H9 (cell line): Measurements from ENCODE around the gene RASIP1. TPM values are rescaled to one million over a fixed set of nuclear protein-coding genes. Genes with fewer than 3 reads are reported as not detected.

ENCODE experiments used
- DNase-seq: peaks from one replicate; pipeline ENCODE4 v3.0.0-alpha.2; 2017
- H2AFZ ChIP-seq: one replicate; pipeline ENCODE4 v1.6.1; 2013; ENCODE audit warnings: mild to moderate bottlenecking, low read length, control low read depth, moderate library complexity
- H2AK5ac ChIP-seq: 2 replicates; pipeline ENCODE4 v1.6.1; 2013; ENCODE audit warnings: low read length, control low read depth, mixed read lengths; ENCODE audit not compliant: insufficient read length
- H2BK120ac ChIP-seq: one replicate; pipeline ENCODE4 v1.6.1; 2013; ENCODE audit warnings: low read depth, mild to moderate bottlenecking, low read length, control low read depth, inconsistent platforms; ENCODE audit not compliant: poor library complexity, severe bottlenecking
- H2BK12ac ChIP-seq: 2 replicates; pipeline ENCODE4 v1.6.1; 2013; ENCODE audit warnings: low read length, control low read depth, mixed read lengths, low read depth; ENCODE audit not compliant: insufficient read length
- H2BK15ac ChIP-seq: 2 replicates; pipeline ENCODE4 v1.6.1; 2013; ENCODE audit warnings: low read depth, low read length, control low read depth
- H2BK20ac ChIP-seq: one replicate; pipeline ENCODE4 v1.6.1; 2013; ENCODE audit warnings: low read depth, mild to moderate bottlenecking, low read length, control low read depth, inconsistent platforms; ENCODE audit not compliant: poor library complexity, severe bottlenecking
- H2BK5ac ChIP-seq: 2 replicates; pipeline ENCODE4 v1.6.1; 2013; ENCODE audit warnings: low read length, control low read depth, mixed read lengths; ENCODE audit not compliant: insufficient read length
- H3K14ac ChIP-seq: 2 replicates; pipeline ENCODE4 v1.6.1; 2013; ENCODE audit warnings: low read length, control low read depth; ENCODE audit not compliant: insufficient read depth
- H3K18ac ChIP-seq: 2 replicates; pipeline ENCODE4 v1.6.1; 2013; ENCODE audit warnings: low read depth, mild to moderate bottlenecking, mixed read lengths, low read length, control low read depth; ENCODE audit not compliant: insufficient read length
- H3K23ac ChIP-seq: 2 replicates; pipeline ENCODE4 v1.6.1; 2013; ENCODE audit warnings: low read length, control low read depth, mixed read lengths, low read depth; ENCODE audit not compliant: insufficient read length
- H3K23me2 ChIP-seq: 2 replicates; pipeline ENCODE4 v1.6.1; 2013; ENCODE audit warnings: low read depth, mild to moderate bottlenecking, mixed read lengths, low read length, control low read depth; ENCODE audit not compliant: insufficient read length, poor library complexity, severe bottlenecking
- H3K27ac ChIP-seq: 2 replicates; pipeline ENCODE4 v1.5.1; 2013; ENCODE audit warnings: low read length, control low read depth, mixed read lengths, low read depth; ENCODE audit not compliant: insufficient read length
- H3K27me3 ChIP-seq: 2 replicates; pipeline ENCODE4 v1.6.1; 2013; ENCODE audit warnings: low read length, control low read depth, inconsistent platforms; ENCODE audit not compliant: insufficient read depth
- H3K4ac ChIP-seq: 2 replicates; pipeline ENCODE4 v1.6.1; 2013; ENCODE audit warnings: low read depth, mild to moderate bottlenecking, control low read depth, inconsistent platforms, low read length, moderate library complexity
- H3K4me1 ChIP-seq: 2 replicates; pipeline ENCODE4 v1.6.1; 2013; ENCODE audit warnings: low read length, control low read depth, inconsistent platforms; ENCODE audit not compliant: insufficient read depth
- H3K4me2 ChIP-seq: 2 replicates; pipeline ENCODE4 v1.6.1; 2013; ENCODE audit warnings: low read length, control low read depth, mixed read lengths; ENCODE audit not compliant: insufficient read length, insufficient read depth
- H3K56ac ChIP-seq: 2 replicates; pipeline ENCODE4 v1.6.1; 2013; ENCODE audit warnings: low read depth, mild to moderate bottlenecking, mixed read lengths, low read length, control low read depth; ENCODE audit not compliant: insufficient read length
- H3K79me1 ChIP-seq: 2 replicates; pipeline ENCODE4 v1.6.1; 2013; ENCODE audit warnings: low read depth, mild to moderate bottlenecking, moderate library complexity, low read length, control low read depth, inconsistent platforms; ENCODE audit not compliant: insufficient read depth, poor library complexity, severe bottlenecking
- H3K79me2 ChIP-seq: 2 replicates; pipeline ENCODE4 v1.6.1; 2013; ENCODE audit warnings: low read length, control low read depth, inconsistent platforms; ENCODE audit not compliant: insufficient read depth
- H3K9ac ChIP-seq: 2 replicates; pipeline ENCODE4 v1.6.1; 2013; ENCODE audit warnings: low read length, control low read depth, mixed read lengths; ENCODE audit not compliant: insufficient read length; ENCODE audit errors: extremely low read depth
- H3K9me3 ChIP-seq: one replicate; pipeline ENCODE4 v1.6.1; 2013; ENCODE audit warnings: low read depth, low read length, inconsistent platforms; ENCODE audit not compliant: control insufficient read depth
- H3T11ph ChIP-seq: one replicate; pipeline ENCODE4 v1.6.1; 2013; ENCODE audit warnings: mild to moderate bottlenecking, low read length, control low read depth, inconsistent platforms
- H4K20me1 ChIP-seq: one replicate; pipeline ENCODE4 v1.6.1; 2013; ENCODE audit not compliant: control insufficient read depth, insufficient read length, insufficient read depth
- H4K5ac ChIP-seq: 2 replicates; pipeline ENCODE4 v1.6.1; 2013; ENCODE audit warnings: low read depth, mild to moderate bottlenecking, mixed read lengths, low read length, control low read depth; ENCODE audit not compliant: insufficient read length
- H4K8ac ChIP-seq: replicated peaks from 2 replicates; pipeline ENCODE4 v1.6.1; 2013; ENCODE audit warnings: low read length, control low read depth, mixed read lengths, low read depth; ENCODE audit not compliant: insufficient read length
- H4K91ac ChIP-seq: 2 replicates; pipeline ENCODE4 v1.6.1; 2013; ENCODE audit warnings: low read depth, mild to moderate bottlenecking, moderate library complexity, mixed read lengths, low read length, control low read depth; ENCODE audit not compliant: insufficient read length
- H3K27ac Mint-ChIP-seq, 3 experiments: 2 replicates in 2 of 3; 3 replicates in 1 of 3; pipeline ENCODE4 v1.8.0; 2020 to 2021; ENCODE audit warnings: mixed read lengths in 3 of 3, mild to moderate bottlenecking in 1 of 3, moderate library complexity in 1 of 3
- H3K27me3 Mint-ChIP-seq: 2 replicates; pipeline ENCODE4 v1.8.0; 2021; ENCODE audit warnings: low read depth, mild to moderate bottlenecking, moderate library complexity, mixed read lengths
- H3K36me3 Mint-ChIP-seq, 3 experiments: 2 replicates in 2 of 3; 3 replicates in 1 of 3; pipeline ENCODE4 v1.8.0; 2020 to 2021; ENCODE audit warnings: low read depth in 3 of 3, mixed read lengths in 3 of 3; ENCODE audit not compliant: insufficient read depth in 1 of 3
- H3K4me1 Mint-ChIP-seq, 2 experiments: 2 replicates each; pipeline ENCODE4 v1.8.0; 2020; ENCODE audit warnings: mixed read lengths in 2 of 2
- H3K4me3 Mint-ChIP-seq, 2 experiments: 2 replicates in 1 of 2; 3 replicates in 1 of 2; pipeline ENCODE4 v1.8.0; 2020 to 2021; ENCODE audit warnings: mild to moderate bottlenecking in 2 of 2, mixed read lengths in 2 of 2, moderate library complexity in 1 of 2
- H3K9me3 Mint-ChIP-seq, 2 experiments: 2 replicates in 1 of 2; 3 replicates in 1 of 2; pipeline ENCODE4 v1.8.0; 2020; ENCODE audit warnings: mild to moderate bottlenecking in 2 of 2, mixed read lengths in 2 of 2, moderate library complexity in 1 of 2
- CTCF ChIP-seq: fragments of 200-600 bp; sonication (generic); conservative IDR thresholded peaks from 3 replicates; pipeline ENCODE4 v1.8.0; 2021; ENCODE audit warnings: antibody characterized with exemption, mild to moderate bottlenecking
- WGBS: extraction: QIAGEN DNeasy Blood & Tissue Kit; methylation state at CpG from one replicate; pipeline ENCODE4 v1.1.7; 2013; ENCODE audit warnings: missing lambda C conversion rate, low lambda C conversion rate, mixed read lengths; ENCODE audit not compliant: insufficient read length; ENCODE audit errors: extremely low coverage; 5-methylcytosine and 5-hydroxymethylcytosine counted together
- total RNA-seq: library from RNA; stranded (reverse); gene quantifications from 2 replicates; pipeline ENCODE4 v1.2.1, GENCODE V29; 2021

The RASIP1 gene
- total RNA-seq, 1 experiment from 2014 or later = 2.4 TPM

- no peak overlapping the region for H2BK5ac ChIP-seq
- no peaks in the 10 kb centered on the region for H4K20me1 ChIP-seq
- no peak overlapping the region for H3K27ac ChIP-seq
- H3K4me1 ChIP-seq = no peaks in the 10 kb centered on the region; the same call in 1 of the 2 replicates
- H3K23me2 ChIP-seq = peaks cover 9% of the 10 kb centered on the region
- H3K14ac ChIP-seq = no peak overlapping the region
- no peak overlapping the region for H3K23ac ChIP-seq
- H3K56ac ChIP-seq = no peak overlapping the region
- TF ChIP-seq CTCF = no peak
- H2BK15ac ChIP-seq = no peak overlapping the region
- H2BK12ac ChIP-seq = no peak overlapping the region
- Mint-ChIP-seq H3K27ac (no peak overlapping the region; a peak in 1 of 7 replicates), H3K9me3 (no peaks in the 10 kb centered on the region), H3K4me1 (peaks cover 11 to 33% of the 10 kb centered on the region in 2 experiments), H3K27me3 (peaks cover 6% of the 10 kb centered on the region), H3K4me3 (peak overlapping the region; percentile 66 to 87), H3K36me3 (peaks cover 2 to 4% (median 3%) of the 10 kb centered on the region in 3 experiments; a peak in 3 of 7 replicates)
- no peak overlapping the region for H2BK120ac ChIP-seq
- WGBS = no CpG with 5 or more reads among the region's 9 CpGs
- H4K8ac ChIP-seq = no peak overlapping the region
- no peak overlapping the region for H3T11ph ChIP-seq
- no peak overlapping the region for H3K18ac ChIP-seq
- no peak for DNase-seq
- no peak overlapping the region for H2AK5ac ChIP-seq
- H3K9me3 ChIP-seq = no peaks in the 10 kb centered on the region
- H4K5ac ChIP-seq = no peak overlapping the region
- no peak overlapping the region for H3K9ac ChIP-seq
- H3K4me2 ChIP-seq = no peak overlapping the region
- no peak overlapping the region for H2AFZ ChIP-seq
- H2BK20ac ChIP-seq = no peak overlapping the region
- no peaks in the 10 kb centered on the region for H3K79me1 ChIP-seq
- H3K79me2 ChIP-seq = no peaks in the 10 kb centered on the region
- H3K4ac ChIP-seq = no peak overlapping the region
- H3K27me3 ChIP-seq = no peaks in the 10 kb centered on the region
- no peak overlapping the region for H4K91ac ChIP-seq
These were observed 5.8 kb downstream of the RASIP1 start for GRCh38 chr19:48734625-48735024.
